Osteoblast (primary cell): ENCODE measurements around the gene SMARCD3. TPM values are rescaled to one million over a fixed set of nuclear protein-coding genes. Genes with fewer than 3 reads are reported as not detected.
A peak's percentile ranks its signal among the peaks of the same experiment; 100 is the strongest.

Experiments used
- DNase-seq: peaks from one replicate; pipeline ENCODE4 v3.0.0; 2011; ENCODE audit warnings: low spot score, mixed read lengths; ENCODE audit not compliant: insufficient read length; ENCODE audit errors: missing footprints
- H2AFZ ChIP-seq: 2 replicates; pipeline ENCODE4 v1.6.0; 2011; ENCODE audit warnings: mild to moderate bottlenecking, low read length
- H3K27ac ChIP-seq: 2 replicates; pipeline ENCODE4 v1.5.1; 2011; ENCODE audit warnings: mild to moderate bottlenecking, low read depth, low read length, moderate library complexity
- H3K27me3 ChIP-seq: 2 replicates; pipeline ENCODE4 v1.6.0; 2012; ENCODE audit warnings: mild to moderate bottlenecking, control low read depth, inconsistent platforms, low read length, moderate library complexity; ENCODE audit not compliant: insufficient read depth
- H3K36me3 ChIP-seq: 2 replicates; pipeline ENCODE4 v1.5.1; 2011; ENCODE audit warnings: mild to moderate bottlenecking, low read length, control low read depth, moderate library complexity; ENCODE audit not compliant: insufficient read depth
- H3K4me1 ChIP-seq: 2 replicates; pipeline ENCODE4 v1.5.1; 2011; ENCODE audit warnings: mild to moderate bottlenecking, low read length, control low read depth, moderate library complexity; ENCODE audit not compliant: insufficient read depth
- H3K4me2 ChIP-seq: 2 replicates; pipeline ENCODE4 v1.6.0; 2011; ENCODE audit warnings: mild to moderate bottlenecking, low read length; ENCODE audit not compliant: insufficient read depth
- H3K4me3 ChIP-seq: fragments of 200-600 bp; sonication (generic); 3 replicates; pipeline ENCODE4 v1.5.1; 2012; ENCODE audit warnings: mild to moderate bottlenecking, low read length, inconsistent platforms; ENCODE audit not compliant: insufficient read depth
- H3K79me2 ChIP-seq: 2 replicates; pipeline ENCODE4 v1.6.0; 2012; ENCODE audit warnings: mild to moderate bottlenecking, low read length, control low read depth, inconsistent platforms; ENCODE audit not compliant: insufficient read depth
- H3K9me3 ChIP-seq: 2 replicates; pipeline ENCODE4 v1.5.1; 2011; ENCODE audit warnings: low read depth, low read length, control low read depth
- H4K20me1 ChIP-seq: 2 replicates; pipeline ENCODE4 v1.6.0; 2012; ENCODE audit warnings: mild to moderate bottlenecking, low read length, control low read depth; ENCODE audit not compliant: insufficient read depth
- total RNA-seq: library from RNA; depleted of rRNA; stranded (reverse); fragments of >200 nt; gene quantifications from 2 replicates; pipeline ENCODE4 v1.2.3, GENCODE V29; 2012
- TF ChIP-seq, protein P1 (sequence below): IDR thresholded peaks from 2 replicates; pipeline ENCODE4 v1.5.1; 2011; ENCODE audit warnings: mild to moderate bottlenecking, low read depth, low read length, moderate library complexity; ENCODE audit errors: extremely low read depth

The SMARCD3 gene
- total RNA-seq, 1 donor: 40.2 TPM

DNA sequence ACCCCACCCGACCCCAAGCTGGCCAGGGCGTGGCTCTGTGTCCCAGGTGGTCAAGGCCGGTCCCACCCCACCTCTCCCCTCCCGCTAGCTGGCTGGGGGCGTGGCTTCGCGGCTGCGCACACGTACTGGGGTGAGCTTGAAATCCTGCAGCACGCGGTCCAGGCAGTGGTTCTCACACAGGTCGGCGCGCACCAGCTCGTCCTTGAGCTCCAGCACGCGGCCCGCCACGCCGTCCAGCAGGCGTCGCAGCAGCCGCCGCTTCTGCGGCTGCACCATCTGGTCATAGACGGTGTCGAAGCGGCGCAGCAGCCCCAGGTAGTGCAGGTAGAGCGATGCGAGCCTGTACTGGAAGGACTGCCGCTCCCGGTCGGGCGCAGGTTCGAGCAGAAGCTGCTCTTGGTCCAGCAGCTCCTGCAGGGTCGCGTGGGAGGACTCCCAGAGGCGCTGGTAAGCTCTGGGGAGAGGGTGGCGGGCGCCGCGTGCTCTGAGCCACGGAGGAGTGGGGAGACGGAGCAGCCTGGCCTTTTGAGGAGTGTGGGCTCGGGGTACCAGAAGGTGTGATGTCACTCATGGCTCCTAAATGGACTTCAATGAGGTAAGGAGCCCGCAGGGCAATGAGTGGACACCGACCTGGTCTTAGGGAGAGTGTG, 44.0 kb downstream of the SMARCD3 start:
- H3K4me1 ChIP-seq: no peaks in the 10 kb centered on the region

DNA sequence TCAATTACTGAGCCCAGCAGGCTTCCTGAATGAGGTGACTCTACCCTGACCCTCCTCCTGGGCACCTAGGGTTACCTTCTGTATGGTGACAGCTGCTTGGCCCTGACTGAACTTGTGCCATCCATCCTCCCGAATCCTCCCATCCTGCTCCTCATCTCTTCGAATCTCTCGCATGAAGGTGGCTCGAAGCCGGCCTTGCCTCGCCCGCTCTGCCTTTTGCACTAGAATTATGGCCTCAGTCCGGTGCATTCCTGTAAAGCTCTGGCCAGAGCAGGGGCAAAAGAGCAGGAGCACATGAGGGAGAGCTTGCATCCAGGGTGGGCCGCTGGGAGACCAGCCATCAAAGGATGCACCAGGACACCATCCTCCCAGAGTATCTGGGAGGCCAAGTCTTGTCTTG, 45.7 kb downstream of the SMARCD3 start:
- Histone ChIP-seq H3K4me2 (no peak overlapping the region), H3K36me3 (no peaks in the 10 kb centered on the region), H3K27me3 (peaks cover 62% of the 10 kb centered on the region), H3K27ac (no peak overlapping the region), H3K9me3 (no peaks in the 10 kb centered on the region), H4K20me1 (no peaks in the 10 kb centered on the region), H3K4me1 (no peaks in the 10 kb centered on the region), H2AFZ (no peak overlapping the region), H3K79me2 (no peaks in the 10 kb centered on the region), H3K4me3 (no peak overlapping the region)
- TF ChIP-seq, protein P1, sequence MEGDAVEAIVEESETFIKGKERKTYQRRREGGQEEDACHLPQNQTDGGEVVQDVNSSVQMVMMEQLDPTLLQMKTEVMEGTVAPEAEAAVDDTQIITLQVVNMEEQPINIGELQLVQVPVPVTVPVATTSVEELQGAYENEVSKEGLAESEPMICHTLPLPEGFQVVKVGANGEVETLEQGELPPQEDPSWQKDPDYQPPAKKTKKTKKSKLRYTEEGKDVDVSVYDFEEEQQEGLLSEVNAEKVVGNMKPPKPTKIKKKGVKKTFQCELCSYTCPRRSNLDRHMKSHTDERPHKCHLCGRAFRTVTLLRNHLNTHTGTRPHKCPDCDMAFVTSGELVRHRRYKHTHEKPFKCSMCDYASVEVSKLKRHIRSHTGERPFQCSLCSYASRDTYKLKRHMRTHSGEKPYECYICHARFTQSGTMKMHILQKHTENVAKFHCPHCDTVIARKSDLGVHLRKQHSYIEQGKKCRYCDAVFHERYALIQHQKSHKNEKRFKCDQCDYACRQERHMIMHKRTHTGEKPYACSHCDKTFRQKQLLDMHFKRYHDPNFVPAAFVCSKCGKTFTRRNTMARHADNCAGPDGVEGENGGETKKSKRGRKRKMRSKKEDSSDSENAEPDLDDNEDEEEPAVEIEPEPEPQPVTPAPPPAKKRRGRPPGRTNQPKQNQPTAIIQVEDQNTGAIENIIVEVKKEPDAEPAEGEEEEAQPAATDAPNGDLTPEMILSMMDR: no peak
- DNase-seq: peak; percentile 60

More for the DNA sequence above, 44.0 kb downstream of the SMARCD3 start:
- Histone ChIP-seq H3K4me3 (no peak overlapping the region), H3K9me3 (no peaks in the 10 kb centered on the region), H2AFZ (no peak overlapping the region), H3K79me2 (no peaks in the 10 kb centered on the region), H3K27ac (no peak overlapping the region), H3K27me3 (peaks cover 56% of the 10 kb centered on the region), H3K4me2 (no peak overlapping the region), H4K20me1 (no peaks in the 10 kb centered on the region), H3K36me3 (no peaks in the 10 kb centered on the region)
- TF ChIP-seq, protein P1: no peak
- DNase-seq: peak; percentile 88

DNA sequence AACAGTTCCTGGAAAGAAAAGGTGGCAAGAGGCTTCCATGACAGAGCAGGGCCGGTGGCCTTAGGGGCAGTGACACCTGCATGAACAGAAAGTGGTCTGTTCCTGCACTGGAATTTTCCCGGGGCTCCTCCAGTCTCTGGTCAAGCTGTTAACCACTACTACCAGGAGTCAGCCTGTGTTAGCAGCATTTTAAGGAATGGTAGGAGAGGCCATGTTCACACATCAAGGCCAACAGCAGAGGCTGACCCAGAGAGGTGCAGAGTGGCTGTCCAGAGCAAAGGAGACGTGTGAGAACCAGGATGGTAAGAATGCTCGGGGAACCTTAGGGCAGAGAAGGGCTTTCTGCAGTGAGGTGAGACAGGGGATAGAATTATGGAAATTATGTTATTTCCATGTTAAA, 46.7 kb downstream of the SMARCD3 start:
- Histone ChIP-seq H3K4me2 (no peak overlapping the region), H4K20me1 (no peaks in the 10 kb centered on the region), H3K9me3 (no peaks in the 10 kb centered on the region), H2AFZ (no peak overlapping the region), H3K4me1 (no peaks in the 10 kb centered on the region), H3K4me3 (no peak overlapping the region), H3K36me3 (no peaks in the 10 kb centered on the region), H3K79me2 (no peaks in the 10 kb centered on the region), H3K27ac (no peak overlapping the region), H3K27me3 (peaks cover 58% of the 10 kb centered on the region)
- TF ChIP-seq, protein P1: no peak
- DNase-seq: peak; percentile 91

DNA sequence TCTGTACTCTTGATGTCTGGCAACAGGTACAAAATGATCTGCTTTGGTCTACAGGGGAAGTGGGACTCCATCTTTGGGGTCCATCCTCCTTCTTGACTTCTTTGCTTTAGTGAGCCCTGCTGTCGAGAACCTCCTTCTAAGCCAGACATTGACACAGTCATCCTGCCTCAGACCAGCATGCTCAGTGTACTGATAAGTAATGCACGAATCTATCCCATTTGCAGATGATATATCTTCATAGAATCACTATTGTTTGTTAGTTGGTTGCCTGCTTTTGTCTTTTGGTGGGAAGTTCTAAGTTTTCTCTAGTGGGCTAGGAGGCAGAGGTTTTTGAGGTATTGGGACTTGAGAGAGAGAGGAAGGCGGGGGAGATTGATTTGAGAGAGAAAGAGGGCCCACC, 47.1 kb downstream of the SMARCD3 start:
- H3K36me3 ChIP-seq: no peaks in the 10 kb centered on the region
- H3K4me3 ChIP-seq: no peak overlapping the region
- H3K4me2 ChIP-seq: no peak overlapping the region
- H3K4me1 ChIP-seq: no peaks in the 10 kb centered on the region
- H4K20me1 ChIP-seq: no peaks in the 10 kb centered on the region
- no peaks in the 10 kb centered on the region for H3K9me3 ChIP-seq
- H3K79me2 ChIP-seq: no peaks in the 10 kb centered on the region
- H2AFZ ChIP-seq: no peak overlapping the region
- H3K27me3 ChIP-seq: peaks cover 55% of the 10 kb centered on the region
- peak; percentile 77 for DNase-seq
- no peak overlapping the region for H3K27ac ChIP-seq
- TF ChIP-seq, protein P1: no peak
